HS-27A (cell line): ENCODE results near the gene NPB.

ENCODE experiments used
- DNase-seq: peaks from one replicate; pipeline ENCODE4 v3.0.0-alpha.2; 2012; ENCODE audit warnings: low read depth, missing footprints

NPB gene

GRCh38 chr17:81869221-81870130 lies 32.6 kb upstream of the NPB start:
- DNase-seq: no peak

- DNase-seq: no peak
Observed at GRCh38 chr17:81870131-81870980, 31.7 kb upstream of the NPB start.

- no peak for DNase-seq
Observed at GRCh38 chr17:81870981-81871386, 31.1 kb upstream of the NPB start, which contains the start of gene ARHGDIA. Gene ARHGDIA (minus strand): TSS chr17:81871337. CDS start chr17:81869930, 1,407 bp downstream.

GRCh38 chr17:81871387-81872230 lies 30.4 kb upstream of the NPB start:
- DNase-seq: no peak

GRCh38 chr17:81877569-81877968 lies 24.5 kb upstream of the NPB start:
- no peak for DNase-seq

GRCh38 chr17:81878294-81878693 lies 23.7 kb upstream of the NPB start:
- no peak for DNase-seq

GRCh38 chr17:81879121-81879520 lies 22.9 kb upstream of the NPB start:
- DNase-seq: no peak

GRCh38 chr17:81884520-81884919 lies 17.5 kb upstream of the NPB start:
- DNase-seq: no peak

GRCh38 chr17:81884968-81885367 lies 17.1 kb upstream of the NPB start:
- no peak for DNase-seq

GRCh38 chr17:81885454-81885853 lies 16.6 kb upstream of the NPB start:
- no peak for DNase-seq

- peak; percentile 42 for DNase-seq
Observed at GRCh38 chr17:81885869-81886548, 16.0 kb upstream of the NPB start.

- no peak for DNase-seq
Observed at GRCh38 chr17:81888105-81888987, 13.7 kb upstream of the NPB start.

- no peak for DNase-seq
Observed at GRCh38 chr17:81888988-81889595, 12.9 kb upstream of the NPB start.

GRCh38 chr17:81889602-81890001 lies 12.4 kb upstream of the NPB start:
- DNase-seq: no peak

GRCh38 chr17:81890447-81891302 lies 11.4 kb upstream of the NPB start:
- DNase-seq: no peak

GRCh38 chr17:81891303-81891552 lies 10.8 kb upstream of the NPB start:
- DNase-seq: no peak

- no peak for DNase-seq
Observed at GRCh38 chr17:81895400-81895799, 6.6 kb upstream of the NPB start.

GRCh38 chr17:81898029-81898866 lies 3.8 kb upstream of the NPB start:
- peak; percentile 56 for DNase-seq
